Superior temporal gyrus (tissue), 1 donor: ENCODE results near the gene BCAR1.

Source experiments
- DNase-seq: peaks from one replicate; pipeline ENCODE4 v3.0.0-alpha.2; 2016; ENCODE audit errors: extremely low spot score

Gene BCAR1

GRCh38 chr16:75238853-75239541, 12.4 kb downstream of the BCAR1 start:
- DNase-seq = peak; percentile 73

GRCh38 chr16:75238132-75238852, 13.1 kb downstream of the BCAR1 start:
- DNase-seq = peak; percentile 83

GRCh38 chr16:75237398-75238131, 13.9 kb downstream of the BCAR1 start:
- DNase-seq = no peak

GRCh38 chr16:75236736-75237397, 14.6 kb downstream of the BCAR1 start:
- DNase-seq = no peak

GRCh38 chr16:75236232-75236631, 15.2 kb downstream of the BCAR1 start:
- peak; percentile 14 for DNase-seq

GRCh38 chr16:75235721-75236193, 15.7 kb downstream of the BCAR1 start:
- DNase-seq = no peak

GRCh38 chr16:75234856-75235696, 16.3 kb downstream of the BCAR1 start:
- peak; percentile 20 for DNase-seq

- no peak for DNase-seq
Observed at GRCh38 chr16:75233611-75233938, 17.8 kb downstream of the BCAR1 start.

- DNase-seq = no peak
Observed at GRCh38 chr16:75231570-75231969, 19.9 kb downstream of the BCAR1 start.

GRCh38 chr16:75230471-75231110, 20.8 kb downstream of the BCAR1 start:
- DNase-seq = no peak

- DNase-seq = no peak
Observed at GRCh38 chr16:75229172-75230031, 22.0 kb downstream of the BCAR1 start.

GRCh38 chr16:75228143-75228976, 23.1 kb downstream of the BCAR1 start:
- no peak for DNase-seq

- no peak for DNase-seq
Observed at GRCh38 chr16:75227361-75228142, 23.9 kb downstream of the BCAR1 start.

- no peak for DNase-seq
Observed at GRCh38 chr16:75226550-75227360, 24.7 kb downstream of the BCAR1 start.

GRCh38 chr16:75225678-75226515, 25.5 kb downstream of the BCAR1 start:
- DNase-seq = no peak

GRCh38 chr16:75225092-75225491, 26.3 kb downstream of the BCAR1 start:
- no peak for DNase-seq
